SH-SY5Y (cell line): ENCODE data around the gene AOAH.

Experiments used
- GATA2 ChIP-seq: IDR thresholded peaks from 2 replicates; pipeline ENCODE4 v1.6.1; 2011; ENCODE audit warnings: mild to moderate bottlenecking, low read depth, low read length
- GATA3 ChIP-seq: IDR thresholded peaks from 2 replicates; pipeline ENCODE4 v1.6.1; 2011; ENCODE audit warnings: low read depth, mild to moderate bottlenecking, low read length, moderate library complexity

- no peak for TF ChIP-seq GATA3
- TF ChIP-seq GATA2, result no peak
Observed at GRCh38 chr7:36575832-36576231, 148.5 kb downstream of the AOAH start.
